SK-N-SH (cell line): ENCODE results near the gene AGFG2. TPM values are rescaled to one million over a fixed set of nuclear protein-coding genes. Genes with fewer than 3 reads are reported as not detected.
A peak's percentile ranks its signal among the peaks of the same experiment; 100 is the strongest.

ENCODE experiments used
- CTCF ChIA-PET: fragments of 300-600, 350-600 bp; formaldehyde crosslinking; extraction: SDS; loops from one replicate; lab custom pipeline; 2021; lab: Yijun Ruan, JAX
- POLR2A ChIA-PET: fragments of 350-600 bp; sonication (Branson Sonifier 250); formaldehyde crosslinking; extraction: SDS; loops from one replicate; lab custom pipeline; 2020; ENCODE audit warnings: antibody characterized with exemption, inconsistent platforms; lab: Yijun Ruan, JAX
- DNase-seq: peaks from one replicate; pipeline ENCODE4 v3.0.0; 2012
- H2AFZ ChIP-seq: fragments of 200-600 bp; sonication (generic); 2 replicates; pipeline ENCODE4 v1.8.1; 2016; ENCODE audit warnings: antibody characterized with exemption, mild to moderate bottlenecking, low read depth
- H3F3A ChIP-seq: fragments of 200-600 bp; sonication (generic); replicated peaks from 2 replicates; pipeline ENCODE3; 2016; ENCODE audit warnings: antibody characterized with exemption, mild to moderate bottlenecking; ENCODE audit not compliant: insufficient read depth
- H3K27ac ChIP-seq, 2 experiments: fragments of 200-500 bp in 1 of 2; fragments of 200-600 bp in 1 of 2; sonication (Bioruptor generic) in 1 of 2; sonication (generic), shearing (Covaris generic) in 1 of 2; 2 replicates each; pipeline versions ENCODE4 v1.5.1 to v1.6.1; 2014 to 2016; ENCODE audit warnings: low read depth in 2 of 2, inconsistent platforms in 1 of 2, low read length in 1 of 2, mild to moderate bottlenecking in 1 of 2, mixed read lengths in 1 of 2
- H3K27me3 ChIP-seq: fragments of 200-600 bp; sonication (generic), shearing (Covaris generic); 2 replicates; pipeline ENCODE4 v1.6.1; 2016; ENCODE audit warnings: mixed run types; ENCODE audit not compliant: insufficient read depth
- H3K36me3 ChIP-seq, 2 experiments: fragments of 200-500 bp in 1 of 2; fragments of 200-600 bp in 1 of 2; sonication (Bioruptor generic) in 1 of 2; sonication (generic) in 1 of 2; replicated peaks in 1 of 2; 2 replicates each; pipeline versions ENCODE3 to v1.5.1; 2014 to 2016; ENCODE audit warnings: low read length in 1 of 2, mild to moderate bottlenecking in 1 of 2; ENCODE audit not compliant: insufficient read depth in 2 of 2, control insufficient read depth in 1 of 2
- H3K4me1 ChIP-seq, 2 experiments: fragments of 200-500 bp in 1 of 2; fragments of 200-600 bp in 1 of 2; sonication (Bioruptor generic) in 1 of 2; sonication (generic), shearing (Covaris generic) in 1 of 2; 2 replicates each; pipeline versions ENCODE4 v1.5.1 to v1.6.1; 2014 to 2016; ENCODE audit warnings: low read depth in 1 of 2, low read length in 1 of 2, mixed run types in 1 of 2; ENCODE audit not compliant: insufficient read depth in 2 of 2, control insufficient read depth in 1 of 2
- H3K4me2 ChIP-seq: fragments of 200-600 bp; sonication (generic), shearing (Covaris generic); 2 replicates; pipeline ENCODE4 v1.6.1; 2017; ENCODE audit warnings: mixed run types
- H3K4me3 ChIP-seq, 2 experiments: fragments of 200-500 bp in 1 of 2; fragments of 200-600 bp in 1 of 2; sonication (Bioruptor generic) in 1 of 2; sonication (generic), shearing (Covaris generic) in 1 of 2; 2 replicates each; pipeline versions ENCODE4 v1.5.1 to v1.8.1; 2014 to 2016; ENCODE audit warnings: low read depth in 2 of 2, inconsistent platforms in 1 of 2, low read length in 1 of 2, mild to moderate bottlenecking in 1 of 2, mixed read lengths in 1 of 2, moderate library complexity in 1 of 2
- H3K79me2 ChIP-seq: fragments of 200-600 bp; sonication (generic); 2 replicates; pipeline ENCODE4 v1.8.1; 2017; ENCODE audit warnings: mild to moderate bottlenecking; ENCODE audit not compliant: insufficient read depth
- H3K9ac ChIP-seq: fragments of 200-600 bp; sonication (generic); 2 replicates; pipeline ENCODE4 v1.6.1; 2017; ENCODE audit warnings: mixed run types
- H3K9me2 ChIP-seq: fragments of 200-600 bp; sonication (generic); 2 replicates; pipeline ENCODE4 v1.6.1; 2017; ENCODE audit warnings: mixed run types
- H3K9me3 ChIP-seq: fragments of 200-600 bp; sonication (generic); 2 replicates; pipeline ENCODE4 v1.6.1; 2017; ENCODE audit warnings: mixed run types, mild to moderate bottlenecking, moderate library complexity
- H4K20me1 ChIP-seq: fragments of 200-600 bp; sonication (generic); 2 replicates; pipeline ENCODE4 v1.6.1; 2017; ENCODE audit warnings: mild to moderate bottlenecking, mixed run types; ENCODE audit not compliant: insufficient read depth
- CHD2 ChIP-seq: fragments of 150-350 bp; IDR thresholded peaks from 2 replicates; pipeline ENCODE4 v1.6.1; 2018; ENCODE audit warnings: low read length; ENCODE audit not compliant: partially characterized antibody
- ELF1 ChIP-seq: IDR thresholded peaks from 2 replicates; pipeline ENCODE4 v1.4.0; 2012
- EP300 ChIP-seq, 2 experiments: IDR thresholded peaks; 2 replicates each; pipeline versions ENCODE4 v1.4.0 to v1.6.1; 2012; ENCODE audit warnings: borderline replicate concordance in 1 of 2, low read depth in 1 of 2, low read length in 1 of 2
- FOSL2 ChIP-seq: IDR thresholded peaks from 2 replicates; pipeline ENCODE4 v1.4.0; 2012; ENCODE audit warnings: low read depth, mild to moderate bottlenecking, moderate library complexity, borderline replicate concordance
- FOXJ3 ChIP-seq: sonication (generic); formaldehyde crosslinking; IDR thresholded peaks from 2 replicates; pipeline ENCODE4 v1.5.1; 2020; ENCODE audit warnings: mild to moderate bottlenecking, missing genetic modification reagents
- FOXM1 ChIP-seq: IDR thresholded peaks from 2 replicates; pipeline ENCODE4 v1.4.0; 2012; ENCODE audit warnings: low read depth, mild to moderate bottlenecking
- GATA2 ChIP-seq: sonication (generic); formaldehyde crosslinking; IDR thresholded peaks from 2 replicates; pipeline ENCODE4 v1.5.0; 2020; ENCODE audit warnings: mild to moderate bottlenecking, missing genetic modification reagents
- MEF2A ChIP-seq: IDR thresholded peaks from 2 replicates; pipeline ENCODE4 v1.4.0; 2012; ENCODE audit warnings: low read depth, borderline replicate concordance
- RAD21 ChIP-seq: IDR thresholded peaks from 2 replicates; pipeline ENCODE4 v1.6.1; 2012; ENCODE audit warnings: mild to moderate bottlenecking, low read length
- RXRA ChIP-seq: IDR thresholded peaks from 2 replicates; pipeline ENCODE4 v1.4.0; 2012; ENCODE audit warnings: low read depth, mild to moderate bottlenecking, borderline replicate concordance
- SIN3A ChIP-seq: IDR thresholded peaks from 2 replicates; pipeline ENCODE4 v1.6.1; 2012; ENCODE audit warnings: low read depth, mild to moderate bottlenecking, low read length, moderate library complexity, borderline replicate concordance
- SMC3 ChIP-seq: IDR thresholded peaks from 2 replicates; pipeline ENCODE4 v1.6.1; 2012; ENCODE audit warnings: low read depth, low read length, improper control_type of control experiment
- YY1 ChIP-seq: IDR thresholded peaks from 2 replicates; pipeline ENCODE4 v1.4.0; 2012; ENCODE audit warnings: low read depth, mild to moderate bottlenecking
- WGBS: methylation state at CpG from one replicate; pipeline ENCODE4 v1.1.6; 2017; ENCODE audit warnings: low lambda C conversion rate; 5-methylcytosine and 5-hydroxymethylcytosine counted together
- polyA plus RNA-seq, 3 experiments: library from polyadenylated mRNA; depleted of rRNA; stranded (reverse); fragments of >200 nt; gene quantifications; 2 replicates each; pipeline ENCODE4 v1.2.3, GENCODE V29; 2012
- TF ChIP-seq, protein P1 (sequence below): fragments of 200-600 bp; sonication (generic); IDR thresholded peaks from 2 replicates; pipeline ENCODE4 v1.6.1; 2017; ENCODE audit warnings: antibody characterized with exemption, mild to moderate bottlenecking, moderate library complexity
- TF ChIP-seq, protein P2 (sequence below): fragments of 150-350 bp; IDR thresholded peaks from 2 replicates; pipeline ENCODE4 v1.6.1; 2016; ENCODE audit warnings: mild to moderate bottlenecking, low read depth, low read length
- TF ChIP-seq, protein P3 (sequence below): IDR thresholded peaks from 2 replicates; pipeline ENCODE4; 2012
- TF ChIP-seq, protein P4 (sequence below): IDR thresholded peaks from 2 replicates; pipeline ENCODE4 v1.4.0; 2012; ENCODE audit warnings: low read depth
- TF ChIP-seq, protein P5 (sequence below): IDR thresholded peaks from 2 replicates; pipeline ENCODE4 v1.6.1; 2012; ENCODE audit warnings: mild to moderate bottlenecking, low read depth, low read length, moderate library complexity
- TF ChIP-seq, protein P6 (sequence below): IDR thresholded peaks from 2 replicates; pipeline ENCODE4 v1.4.0; 2012; ENCODE audit warnings: low read depth, borderline replicate concordance

The AGFG2 gene
- polyA plus RNA-seq, 1 of the 3 experiments (the other 2 are of a cell fraction) = 23.1 TPM

DNA sequence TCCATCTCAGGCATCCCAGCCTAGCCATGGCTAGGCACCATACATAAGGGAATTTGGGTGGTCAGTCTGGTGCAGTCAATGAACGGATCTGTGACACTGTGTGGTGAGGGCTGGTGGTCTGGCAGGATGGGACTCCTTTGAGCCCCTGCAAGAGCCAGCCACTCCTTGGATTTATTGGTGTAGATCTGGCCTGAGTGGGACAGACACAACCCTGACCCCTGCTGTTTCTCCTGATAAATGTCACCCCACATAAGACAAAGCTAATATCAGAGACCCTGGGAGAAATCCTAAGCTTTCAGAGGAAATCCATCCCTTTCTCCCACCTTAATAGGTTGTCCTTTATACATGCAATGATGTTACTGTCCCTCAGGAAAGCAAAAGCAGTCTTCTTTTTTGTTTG is 49.4 kb downstream of the AGFG2 start:
- Histone ChIP-seq H3K27ac (no peak overlapping the region), H3K79me2 (peaks cover 22% of the 10 kb centered on the region), H3F3A (peaks cover 7% of the 10 kb centered on the region), H4K20me1 (peaks cover 17% of the 10 kb centered on the region), H3K4me3 (no peak overlapping the region), H3K9ac (no peak overlapping the region), H3K4me2 (no peak overlapping the region), H3K4me1 (peaks cover 6 to 15% of the 10 kb centered on the region in 2 experiments; a peak in 2 of 4 replicates), H3K9me2 (no peaks in the 10 kb centered on the region), H3K27me3 (no peaks in the 10 kb centered on the region), H3K9me3 (no peaks in the 10 kb centered on the region), H2AFZ (no peak overlapping the region), H3K36me3 (no peaks in the 10 kb centered on the region)
- DNase-seq = peak; percentile 72
- ChIA-PET CTCF (interaction anchor here (0.5 to 11.9 kb wide), 27 partner anchors 9 to 159 kb away, joined by 3 to 149 read pairs (median 5); partner anchors contain the start of genes AGFG2, MEPCE, MOSPD3 and NYAP1), POLR2A (interaction anchor here (2.6 kb wide), 1 partner anchor 15 kb away, joined by 16 read pairs; the partner anchor contains the start of gene PCOLCE)
- WGBS = 71% methylated on average over 1 of the region's 1 CpG
- TF ChIP-seq FOXM1 (no peak), MEF2A (no peak), SMC3 (peak; percentile 66), CHD2 (no peak), EP300 (IDR thresholded peaks at IDR 0.05; ENCODE audit: borderline replicate concordance in 1 of 2, low read depth in 1 of 2, low read length in 1 of 2) (no peak), GATA2 (CRISPR knock-in tag) (no peak), FOSL2 (no peak), YY1 (no peak), RXRA (no peak), FOXJ3 (CRISPR knock-in tag) (no peak), RAD21 (peak; percentile 68), SIN3A (no peak), ELF1 (no peak)
- TF ChIP-seq, protein P1, sequence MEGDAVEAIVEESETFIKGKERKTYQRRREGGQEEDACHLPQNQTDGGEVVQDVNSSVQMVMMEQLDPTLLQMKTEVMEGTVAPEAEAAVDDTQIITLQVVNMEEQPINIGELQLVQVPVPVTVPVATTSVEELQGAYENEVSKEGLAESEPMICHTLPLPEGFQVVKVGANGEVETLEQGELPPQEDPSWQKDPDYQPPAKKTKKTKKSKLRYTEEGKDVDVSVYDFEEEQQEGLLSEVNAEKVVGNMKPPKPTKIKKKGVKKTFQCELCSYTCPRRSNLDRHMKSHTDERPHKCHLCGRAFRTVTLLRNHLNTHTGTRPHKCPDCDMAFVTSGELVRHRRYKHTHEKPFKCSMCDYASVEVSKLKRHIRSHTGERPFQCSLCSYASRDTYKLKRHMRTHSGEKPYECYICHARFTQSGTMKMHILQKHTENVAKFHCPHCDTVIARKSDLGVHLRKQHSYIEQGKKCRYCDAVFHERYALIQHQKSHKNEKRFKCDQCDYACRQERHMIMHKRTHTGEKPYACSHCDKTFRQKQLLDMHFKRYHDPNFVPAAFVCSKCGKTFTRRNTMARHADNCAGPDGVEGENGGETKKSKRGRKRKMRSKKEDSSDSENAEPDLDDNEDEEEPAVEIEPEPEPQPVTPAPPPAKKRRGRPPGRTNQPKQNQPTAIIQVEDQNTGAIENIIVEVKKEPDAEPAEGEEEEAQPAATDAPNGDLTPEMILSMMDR = peak; percentile 62
- TF ChIP-seq, protein P2, sequence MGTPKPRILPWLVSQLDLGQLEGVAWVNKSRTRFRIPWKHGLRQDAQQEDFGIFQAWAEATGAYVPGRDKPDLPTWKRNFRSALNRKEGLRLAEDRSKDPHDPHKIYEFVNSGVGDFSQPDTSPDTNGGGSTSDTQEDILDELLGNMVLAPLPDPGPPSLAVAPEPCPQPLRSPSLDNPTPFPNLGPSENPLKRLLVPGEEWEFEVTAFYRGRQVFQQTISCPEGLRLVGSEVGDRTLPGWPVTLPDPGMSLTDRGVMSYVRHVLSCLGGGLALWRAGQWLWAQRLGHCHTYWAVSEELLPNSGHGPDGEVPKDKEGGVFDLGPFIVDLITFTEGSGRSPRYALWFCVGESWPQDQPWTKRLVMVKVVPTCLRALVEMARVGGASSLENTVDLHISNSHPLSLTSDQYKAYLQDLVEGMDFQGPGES = no peak
- TF ChIP-seq, protein P3, sequence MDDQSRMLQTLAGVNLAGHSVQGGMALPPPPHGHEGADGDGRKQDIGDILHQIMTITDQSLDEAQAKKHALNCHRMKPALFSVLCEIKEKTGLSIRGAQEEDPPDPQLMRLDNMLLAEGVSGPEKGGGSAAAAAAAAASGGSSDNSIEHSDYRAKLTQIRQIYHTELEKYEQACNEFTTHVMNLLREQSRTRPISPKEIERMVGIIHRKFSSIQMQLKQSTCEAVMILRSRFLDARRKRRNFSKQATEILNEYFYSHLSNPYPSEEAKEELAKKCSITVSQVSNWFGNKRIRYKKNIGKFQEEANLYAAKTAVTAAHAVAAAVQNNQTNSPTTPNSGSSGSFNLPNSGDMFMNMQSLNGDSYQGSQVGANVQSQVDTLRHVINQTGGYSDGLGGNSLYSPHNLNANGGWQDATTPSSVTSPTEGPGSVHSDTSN = no peak
- TF ChIP-seq, protein P4, sequence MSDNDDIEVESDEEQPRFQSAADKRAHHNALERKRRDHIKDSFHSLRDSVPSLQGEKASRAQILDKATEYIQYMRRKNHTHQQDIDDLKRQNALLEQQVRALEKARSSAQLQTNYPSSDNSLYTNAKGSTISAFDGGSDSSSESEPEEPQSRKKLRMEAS = no peak
- TF ChIP-seq, protein P5, sequence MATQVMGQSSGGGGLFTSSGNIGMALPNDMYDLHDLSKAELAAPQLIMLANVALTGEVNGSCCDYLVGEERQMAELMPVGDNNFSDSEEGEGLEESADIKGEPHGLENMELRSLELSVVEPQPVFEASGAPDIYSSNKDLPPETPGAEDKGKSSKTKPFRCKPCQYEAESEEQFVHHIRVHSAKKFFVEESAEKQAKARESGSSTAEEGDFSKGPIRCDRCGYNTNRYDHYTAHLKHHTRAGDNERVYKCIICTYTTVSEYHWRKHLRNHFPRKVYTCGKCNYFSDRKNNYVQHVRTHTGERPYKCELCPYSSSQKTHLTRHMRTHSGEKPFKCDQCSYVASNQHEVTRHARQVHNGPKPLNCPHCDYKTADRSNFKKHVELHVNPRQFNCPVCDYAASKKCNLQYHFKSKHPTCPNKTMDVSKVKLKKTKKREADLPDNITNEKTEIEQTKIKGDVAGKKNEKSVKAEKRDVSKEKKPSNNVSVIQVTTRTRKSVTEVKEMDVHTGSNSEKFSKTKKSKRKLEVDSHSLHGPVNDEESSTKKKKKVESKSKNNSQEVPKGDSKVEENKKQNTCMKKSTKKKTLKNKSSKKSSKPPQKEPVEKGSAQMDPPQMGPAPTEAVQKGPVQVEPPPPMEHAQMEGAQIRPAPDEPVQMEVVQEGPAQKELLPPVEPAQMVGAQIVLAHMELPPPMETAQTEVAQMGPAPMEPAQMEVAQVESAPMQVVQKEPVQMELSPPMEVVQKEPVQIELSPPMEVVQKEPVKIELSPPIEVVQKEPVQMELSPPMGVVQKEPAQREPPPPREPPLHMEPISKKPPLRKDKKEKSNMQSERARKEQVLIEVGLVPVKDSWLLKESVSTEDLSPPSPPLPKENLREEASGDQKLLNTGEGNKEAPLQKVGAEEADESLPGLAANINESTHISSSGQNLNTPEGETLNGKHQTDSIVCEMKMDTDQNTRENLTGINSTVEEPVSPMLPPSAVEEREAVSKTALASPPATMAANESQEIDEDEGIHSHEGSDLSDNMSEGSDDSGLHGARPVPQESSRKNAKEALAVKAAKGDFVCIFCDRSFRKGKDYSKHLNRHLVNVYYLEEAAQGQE = no peak
- TF ChIP-seq, protein P6, sequence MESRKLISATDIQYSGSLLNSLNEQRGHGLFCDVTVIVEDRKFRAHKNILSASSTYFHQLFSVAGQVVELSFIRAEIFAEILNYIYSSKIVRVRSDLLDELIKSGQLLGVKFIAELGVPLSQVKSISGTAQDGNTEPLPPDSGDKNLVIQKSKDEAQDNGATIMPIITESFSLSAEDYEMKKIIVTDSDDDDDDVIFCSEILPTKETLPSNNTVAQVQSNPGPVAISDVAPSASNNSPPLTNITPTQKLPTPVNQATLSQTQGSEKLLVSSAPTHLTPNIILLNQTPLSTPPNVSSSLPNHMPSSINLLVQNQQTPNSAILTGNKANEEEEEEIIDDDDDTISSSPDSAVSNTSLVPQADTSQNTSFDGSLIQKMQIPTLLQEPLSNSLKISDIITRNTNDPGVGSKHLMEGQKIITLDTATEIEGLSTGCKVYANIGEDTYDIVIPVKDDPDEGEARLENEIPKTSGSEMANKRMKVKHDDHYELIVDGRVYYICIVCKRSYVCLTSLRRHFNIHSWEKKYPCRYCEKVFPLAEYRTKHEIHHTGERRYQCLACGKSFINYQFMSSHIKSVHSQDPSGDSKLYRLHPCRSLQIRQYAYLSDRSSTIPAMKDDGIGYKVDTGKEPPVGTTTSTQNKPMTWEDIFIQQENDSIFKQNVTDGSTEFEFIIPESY = no peak
